HEK293T (cell line): ENCODE data around the gene APOB.

ENCODE experiments used
- CTCF ChIA-PET: fragments of 350-600 bp; formaldehyde crosslinking; extraction: SDS; loops from one replicate; lab custom pipeline; 2021; ENCODE audit warnings: antibody characterized with exemption, inconsistent platforms; lab: Yijun Ruan, JAX
- POLR2A ChIA-PET: fragments of 350-600 bp; formaldehyde crosslinking; extraction: SDS; loops from one replicate; lab custom pipeline; 2020; ENCODE audit warnings: antibody characterized with exemption, inconsistent platforms; lab: Yijun Ruan, JAX
- DNase-seq: peaks from one replicate; pipeline ENCODE4 v3.0.0; 2012; ENCODE audit warnings: mixed read lengths; ENCODE audit errors: extremely low spot score
- ARNT ChIP-seq: fragments of 450-650 bp; IDR thresholded peaks from 2 replicates; pipeline ENCODE4 v1.6.1; 2017; ENCODE audit warnings: mild to moderate bottlenecking
- BHLHE40 ChIP-seq: fragments of 450-650 bp; IDR thresholded peaks from 2 replicates; pipeline ENCODE4 v1.6.1; 2016; ENCODE audit warnings: mild to moderate bottlenecking, moderate library complexity, borderline replicate concordance
- CTBP1 ChIP-seq: fragments of 450-650 bp; IDR thresholded peaks from 2 replicates; pipeline ENCODE4 v1.6.1; 2016; ENCODE audit warnings: borderline replicate concordance
- ELF4 ChIP-seq: fragments of 450-650 bp; IDR thresholded peaks from 2 replicates; pipeline ENCODE4 v1.6.1; 2017; ENCODE audit warnings: antibody characterized with exemption
- FOXA1 ChIP-seq: fragments of 450-650 bp; IDR thresholded peaks from 2 replicates; pipeline ENCODE4 v1.6.1; 2016; ENCODE audit warnings: mild to moderate bottlenecking
- FOXK2 ChIP-seq: fragments of 450-650 bp; IDR thresholded peaks from 2 replicates; pipeline ENCODE4 v1.6.1; 2016; ENCODE audit warnings: mild to moderate bottlenecking
- FOXM1 ChIP-seq: fragments of 450-650 bp; IDR thresholded peaks from 2 replicates; pipeline ENCODE4 v1.6.1; 2017; ENCODE audit warnings: mild to moderate bottlenecking, borderline replicate concordance
- HDGF ChIP-seq: fragments of 450-650 bp; IDR thresholded peaks from 2 replicates; pipeline ENCODE4 v1.6.1; 2017; ENCODE audit warnings: antibody characterized with exemption, borderline replicate concordance
- L3MBTL2 ChIP-seq: fragments of 450-650 bp; conservative IDR thresholded peaks from 2 replicates; pipeline ENCODE4 v1.6.1; 2016; ENCODE audit warnings: mild to moderate bottlenecking
- LEF1 ChIP-seq: fragments of 450-650 bp; IDR thresholded peaks from 2 replicates; pipeline ENCODE4 v1.6.1; 2017; ENCODE audit warnings: mild to moderate bottlenecking, borderline replicate concordance
- NFRKB ChIP-seq: fragments of 450-650 bp; IDR thresholded peaks from 2 replicates; pipeline ENCODE4 v1.6.1; 2016; ENCODE audit warnings: mild to moderate bottlenecking, moderate library complexity
- SP1 ChIP-seq: fragments of 450-650 bp; IDR thresholded peaks from 2 replicates; pipeline ENCODE4 v1.6.1; 2017
- SUZ12 ChIP-seq: fragments of 450-650 bp; IDR thresholded peaks from 2 replicates; pipeline ENCODE4 v1.6.1; 2016; ENCODE audit warnings: mild to moderate bottlenecking
- TARDBP ChIP-seq: fragments of 450-650 bp; IDR thresholded peaks from 2 replicates; pipeline ENCODE4 v1.6.1; 2016
- ZNF384 ChIP-seq: fragments of 450-650 bp; IDR thresholded peaks from 2 replicates; pipeline ENCODE4 v1.6.1; 2016
- TF ChIP-seq, protein P1 (sequence below): fragments of 450-650 bp; IDR thresholded peaks from 2 replicates; pipeline ENCODE4 v1.6.1; 2016

Gene APOB

DNA sequence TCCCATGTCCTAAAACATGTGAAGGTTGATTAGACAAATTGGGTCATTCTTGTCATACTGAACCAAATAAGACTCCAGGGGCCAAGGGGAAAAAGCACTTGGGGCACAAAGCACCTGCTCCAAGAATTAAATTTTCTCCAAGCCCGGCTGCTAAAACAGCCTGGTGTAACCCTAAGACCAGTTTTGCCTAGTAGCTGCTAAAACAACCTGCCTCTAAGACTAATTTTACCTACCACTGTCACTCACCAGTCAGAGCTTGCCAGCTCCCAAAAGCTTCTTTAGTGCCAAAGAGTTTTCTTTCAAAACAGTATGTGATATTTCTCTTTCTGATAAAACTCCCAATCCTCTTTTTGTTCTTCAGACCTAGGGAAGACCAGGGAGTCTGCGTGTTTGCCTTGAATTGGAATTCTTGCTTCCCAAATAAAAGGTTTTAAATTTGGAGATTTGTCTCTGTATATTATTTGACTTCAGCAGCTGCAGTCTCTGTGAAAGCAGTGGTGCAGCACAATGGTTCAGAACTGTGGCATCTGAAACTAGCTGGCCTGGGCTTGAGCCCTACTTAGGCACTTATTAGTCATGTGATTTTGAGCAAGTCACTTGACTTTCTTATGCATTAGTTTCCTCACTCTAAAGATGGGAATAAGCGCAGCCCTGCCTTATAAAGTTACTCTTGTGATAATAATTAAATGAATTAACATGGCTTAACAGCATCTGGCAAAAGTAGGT lies 16.2 kb upstream of the APOB start:
- ChIA-PET CTCF (no interaction called here), POLR2A (no interaction called here)
- no peak for TF ChIP-seq SUZ12
- TF ChIP-seq L3MBTL2: no peak
- TF ChIP-seq TARDBP: no peak
- no peak for TF ChIP-seq ZNF384
- no peak for TF ChIP-seq FOXM1
- no peak for TF ChIP-seq LEF1
- no peak for TF ChIP-seq FOXK2
- no peak for TF ChIP-seq NFRKB
- TF ChIP-seq BHLHE40: no peak
- TF ChIP-seq, protein P1, sequence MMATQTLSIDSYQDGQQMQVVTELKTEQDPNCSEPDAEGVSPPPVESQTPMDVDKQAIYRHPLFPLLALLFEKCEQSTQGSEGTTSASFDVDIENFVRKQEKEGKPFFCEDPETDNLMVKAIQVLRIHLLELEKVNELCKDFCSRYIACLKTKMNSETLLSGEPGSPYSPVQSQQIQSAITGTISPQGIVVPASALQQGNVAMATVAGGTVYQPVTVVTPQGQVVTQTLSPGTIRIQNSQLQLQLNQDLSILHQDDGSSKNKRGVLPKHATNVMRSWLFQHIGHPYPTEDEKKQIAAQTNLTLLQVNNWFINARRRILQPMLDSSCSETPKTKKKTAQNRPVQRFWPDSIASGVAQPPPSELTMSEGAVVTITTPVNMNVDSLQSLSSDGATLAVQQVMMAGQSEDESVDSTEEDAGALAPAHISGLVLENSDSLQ: no peak
- no peak for TF ChIP-seq HDGF
- TF ChIP-seq SP1: no peak
- TF ChIP-seq ELF4: no peak
- no peak for TF ChIP-seq ARNT
- no peak for TF ChIP-seq FOXA1
- TF ChIP-seq CTBP1: no peak
- DNase-seq: no peak

DNA sequence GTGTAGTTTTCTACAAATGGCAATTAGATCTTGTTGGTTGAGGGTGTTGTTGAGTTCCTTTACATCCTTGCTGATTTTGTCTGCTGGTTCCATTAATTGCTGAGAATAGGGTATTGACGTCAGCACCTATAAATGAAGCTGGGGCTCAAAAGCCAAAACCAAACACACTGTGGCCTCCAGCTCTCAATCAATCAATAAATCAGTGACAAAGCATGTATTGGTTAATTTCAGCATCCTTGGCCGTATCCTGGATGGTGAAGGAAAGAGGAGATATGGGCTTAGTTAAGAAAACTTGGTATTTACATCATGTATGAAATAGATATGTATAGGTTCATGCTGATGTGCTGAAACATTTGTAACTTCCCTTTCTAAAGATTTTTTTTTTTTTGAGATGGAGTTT lies 13.2 kb upstream of the APOB start:
- ChIA-PET CTCF (no interaction called here), POLR2A (no interaction called here)
- DNase-seq: no peak
- TF ChIP-seq, protein P1: no peak
- no peak for TF ChIP-seq ELF4
- no peak for TF ChIP-seq CTBP1
- TF ChIP-seq LEF1: no peak
- no peak for TF ChIP-seq FOXA1
- no peak for TF ChIP-seq HDGF
- TF ChIP-seq SUZ12: no peak
- TF ChIP-seq L3MBTL2: no peak
- TF ChIP-seq NFRKB: no peak
- no peak for TF ChIP-seq TARDBP
- no peak for TF ChIP-seq FOXK2
- no peak for TF ChIP-seq SP1
- no peak for TF ChIP-seq ARNT
- TF ChIP-seq ZNF384: no peak
- TF ChIP-seq FOXM1: no peak
- no peak for TF ChIP-seq BHLHE40

- ChIA-PET POLR2A (no interaction called here), CTCF (no interaction called here)
- DNase-seq: no peak
- no peak for TF ChIP-seq HDGF
- no peak for TF ChIP-seq ELF4
- no peak for TF ChIP-seq TARDBP
Observed at GRCh38 chr2:21055879-21056790, 12.3 kb upstream of the APOB start.

DNA sequence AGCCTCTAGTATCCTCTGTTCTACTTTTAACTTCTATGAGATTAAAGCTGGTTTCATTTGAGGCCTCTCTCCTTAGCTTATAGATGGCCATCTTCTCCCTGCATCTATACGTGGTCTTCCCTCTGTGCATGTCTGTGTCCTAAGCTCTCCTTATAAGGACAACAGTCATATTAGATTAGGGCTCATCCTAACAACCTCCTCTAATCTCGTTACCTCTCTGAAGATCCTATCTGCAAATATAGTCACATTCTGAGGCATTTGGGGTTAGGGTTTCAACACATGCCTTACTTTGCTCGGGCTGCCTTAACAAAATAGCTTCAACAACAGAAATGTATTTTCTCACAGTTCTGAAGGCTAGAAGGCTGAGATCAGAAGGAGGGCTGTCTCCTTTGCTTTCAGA lies 11.6 kb upstream of the APOB start:
- TF ChIP-seq FOXA1: no peak
- TF ChIP-seq SP1: no peak
- TF ChIP-seq LEF1: no peak
- no peak for TF ChIP-seq CTBP1
- TF ChIP-seq BHLHE40: no peak
- no peak for TF ChIP-seq ELF4
- no peak for TF ChIP-seq ARNT
- TF ChIP-seq L3MBTL2: no peak
- TF ChIP-seq HDGF: no peak
- no peak for TF ChIP-seq FOXM1
- no peak for DNase-seq
- ChIA-PET POLR2A (no interaction called here), CTCF (interaction anchor here (0.6 kb wide), 1 partner anchor 62 kb away, joined by 4 read pairs; no protein-coding TSS in a partner anchor)

- no peak for TF ChIP-seq SUZ12
- TF ChIP-seq L3MBTL2: no peak
- TF ChIP-seq, protein P1: no peak
- no peak for TF ChIP-seq BHLHE40
- no peak for TF ChIP-seq ARNT
- TF ChIP-seq CTBP1: no peak
- no peak for TF ChIP-seq ZNF384
- TF ChIP-seq NFRKB: no peak
- TF ChIP-seq HDGF: no peak
- no peak for TF ChIP-seq SP1
- TF ChIP-seq TARDBP: no peak
- ChIA-PET CTCF (interaction anchor here (0.5 to 0.6 kb wide), 3 partner anchors 11 to 262 kb away, joined by 3 to 4 read pairs (median 3); no protein-coding TSS in a partner anchor), POLR2A (no interaction called here)
- no peak for DNase-seq
Observed at GRCh38 chr2:21054011-21054410, 10.1 kb upstream of the APOB start.

DNA sequence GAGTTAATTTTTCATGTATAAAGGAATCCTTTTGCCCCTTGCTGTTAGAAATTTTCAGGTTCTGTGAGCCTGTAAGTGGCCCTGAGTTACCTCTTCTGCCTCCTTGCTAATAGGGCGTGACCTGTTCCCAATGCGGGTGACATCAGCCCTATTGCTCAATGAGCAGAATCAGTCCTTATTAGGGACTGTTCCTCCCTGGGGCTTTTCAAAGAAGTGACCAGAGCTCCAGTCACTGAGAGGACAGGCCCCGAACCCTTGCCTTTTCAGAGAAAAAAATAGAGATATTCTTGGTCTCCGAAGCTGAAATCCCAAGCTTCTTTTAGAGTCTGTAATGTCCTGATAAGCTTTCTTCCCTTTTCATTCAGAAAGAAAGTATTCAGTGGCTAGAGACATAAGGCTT lies 8.2 kb upstream of the APOB start:
- ChIA-PET CTCF (interaction anchor here (0.9 kb wide), 1 partner anchor 265 kb away, joined by 3 read pairs; no protein-coding TSS in a partner anchor), POLR2A (no interaction called here)
- TF ChIP-seq L3MBTL2 (no peak), CTBP1 (no peak), ZNF384 (no peak), FOXK2 (no peak), SP1 (no peak), NFRKB (no peak), SUZ12 (no peak), FOXM1 (no peak), FOXA1 (no peak), ELF4 (no peak), BHLHE40 (no peak), HDGF (no peak), TARDBP (no peak), ARNT (no peak), LEF1 (no peak)
- TF ChIP-seq, protein P1: no peak
- no peak for DNase-seq
